ENCODE measurements around the gene ZNF419.
"Not testable (repeated sequence)": the region's sequence is repeated elsewhere in the genome, so short reads cannot be mapped to it uniquely, and the experiment has no call there.

The ZNF419 gene

DNA sequence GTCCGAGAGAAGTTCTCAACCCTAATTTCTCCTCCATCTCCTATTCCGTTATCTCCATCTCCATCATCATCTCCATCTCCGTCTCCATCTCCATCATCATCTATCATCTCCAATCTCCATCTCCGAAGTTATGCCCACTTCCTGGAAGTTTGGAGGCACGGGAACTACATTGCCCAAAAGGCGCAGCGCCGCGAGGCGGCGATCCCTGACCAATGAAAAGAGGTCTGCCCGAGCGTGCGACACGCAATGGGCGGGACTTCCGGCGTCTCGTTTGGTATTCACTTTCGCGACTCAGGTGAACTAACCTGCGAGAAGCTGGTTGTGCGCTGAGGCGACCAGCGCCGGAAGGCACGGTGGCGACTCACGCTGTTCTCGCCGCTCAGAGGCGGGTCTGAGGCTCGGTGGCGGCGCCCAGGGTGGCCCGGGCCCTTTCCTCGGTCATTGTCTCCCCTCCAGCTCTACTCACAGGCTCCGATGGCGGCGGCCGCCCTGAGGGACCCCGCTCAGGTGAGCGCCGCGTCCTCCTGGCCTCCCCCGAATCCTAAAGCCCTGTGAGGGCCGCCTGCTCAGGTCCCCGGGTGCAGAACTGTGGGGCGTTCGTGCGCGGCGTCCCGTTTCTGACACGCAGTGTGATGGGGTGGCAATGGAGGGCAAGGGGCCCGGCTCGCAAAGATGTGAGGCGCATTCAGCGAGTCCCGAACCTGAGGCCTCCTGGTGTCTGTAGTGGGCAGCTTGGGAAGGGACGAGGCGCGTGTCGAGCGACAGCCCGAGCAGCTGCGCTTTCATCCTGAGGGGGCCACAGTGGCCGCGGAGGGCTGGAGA lies at the start of gene ZNF419:
Gene ZNF419, plus strand, starts transcription at position 274 of the 822 bp plus-strand sequence. Its CDS starts 201 bp downstream, at position 475.
- DNase-seq (ENCODE audit: low read depth in 2 of 2) = peak; percentile 81 to 90

GRCh38 chr19:57437931-57438330 lies 49.6 kb upstream of the ZNF419 start:
- DNase-seq (ENCODE audit: low read depth in 2 of 2) = no peak

GRCh38 chr19:57438925-57439324 lies 48.6 kb upstream of the ZNF419 start:
- DNase-seq (ENCODE audit: low read depth in 2 of 2) = no peak

GRCh38 chr19:57441979-57442752 lies 45.4 kb upstream of the ZNF419 start:
- DNase-seq (ENCODE audit: low read depth in 2 of 2) = no peak

DNA sequence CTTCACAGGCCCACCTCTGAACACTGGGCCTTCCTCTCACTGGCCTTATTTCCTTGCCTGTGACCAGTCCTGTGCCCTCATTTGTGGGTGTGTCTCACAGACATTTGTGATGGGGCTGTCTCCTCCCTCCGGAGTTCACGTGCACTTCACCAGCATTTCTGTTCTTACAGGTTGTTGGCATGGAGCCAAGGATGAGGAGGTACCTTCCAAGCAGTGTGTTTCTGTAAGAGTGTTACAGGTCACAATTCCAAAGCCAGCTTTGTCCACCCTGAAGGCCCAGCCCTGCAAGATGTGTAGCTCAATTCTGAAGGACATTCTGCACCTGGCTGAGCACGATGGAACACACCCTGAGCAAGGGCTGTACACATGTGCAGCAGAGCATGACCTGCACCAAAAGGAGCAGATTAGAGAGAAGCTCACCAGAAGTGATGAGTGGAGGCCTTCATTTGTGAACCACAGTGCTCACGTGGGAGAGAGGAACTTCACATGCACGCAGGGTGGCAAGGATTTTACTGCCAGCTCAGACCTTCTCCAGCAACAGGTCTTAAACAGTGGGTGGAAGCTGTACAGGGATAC lies 44.3 kb upstream of the ZNF419 start:
- no peak for DNase-seq (ENCODE audit: low read depth in 2 of 2)

DNA sequence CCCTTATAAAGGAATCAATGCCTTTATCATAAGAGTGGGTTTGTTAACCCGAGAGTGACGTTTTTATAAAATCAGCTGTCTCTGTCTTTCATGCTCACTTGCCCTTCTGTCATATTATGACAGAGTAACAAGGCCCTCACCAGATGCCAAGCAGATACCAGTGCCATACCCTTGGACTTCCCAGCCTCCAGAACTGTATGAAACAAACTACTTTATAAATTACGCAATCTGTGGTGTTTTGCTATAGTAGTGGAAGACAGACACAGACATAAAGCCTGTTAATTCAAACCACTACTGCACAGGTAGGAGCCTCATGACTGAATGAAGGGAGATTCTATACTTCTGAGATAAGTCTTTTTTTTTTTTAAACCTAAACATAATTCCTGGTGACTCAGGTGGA lies 35.2 kb upstream of the ZNF419 start:
- no peak for DNase-seq (ENCODE audit: low read depth in 2 of 2)

GRCh38 chr19:57465680-57466381 lies 21.7 kb upstream of the ZNF419 start:
- no peak for DNase-seq (ENCODE audit: low read depth in 2 of 2)

GRCh38 chr19:57466489-57466888 lies 21.1 kb upstream of the ZNF419 start:
- DNase-seq (ENCODE audit: low read depth in 2 of 2) = no peak

DNA sequence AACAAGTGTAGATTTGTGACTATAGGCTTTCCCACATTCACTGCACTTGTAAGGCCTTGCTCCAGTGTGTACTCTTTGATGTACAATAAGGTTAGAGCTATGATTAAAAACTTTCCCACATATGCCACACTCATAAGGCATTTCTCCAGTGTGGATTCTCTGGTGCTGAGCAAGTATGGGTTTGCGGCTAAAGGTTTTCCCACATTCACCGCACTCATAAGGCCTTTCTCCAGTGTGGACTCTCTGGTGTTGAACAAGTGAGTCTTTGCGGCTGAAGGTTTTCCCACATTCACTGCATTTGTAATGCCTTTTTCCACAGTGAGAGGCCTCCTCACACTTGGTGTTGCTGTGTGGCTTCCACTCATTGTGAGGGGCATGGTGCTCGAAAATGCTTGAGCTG lies 13.9 kb upstream of the ZNF419 start:
- DNase-seq (ENCODE audit: low read depth in 2 of 2) = no peak

- DNase-seq (ENCODE audit: low read depth in 2 of 2) = peak; percentile 72 to 82
Observed at GRCh38 chr19:57477191-57478008, 10.2 kb upstream of the ZNF419 start, which contains the start of gene ZNF772. Gene ZNF772 (minus strand): TSS chr19:57477566. CDS start chr19:57477309, 257 bp downstream.

GRCh38 chr19:57488299-57488644 lies 722 bp downstream of the ZNF419 start:
- DNase-seq (ENCODE audit: low read depth in 2 of 2) = not testable (repeated sequence)

- not testable (repeated sequence) for DNase-seq (ENCODE audit: low read depth in 2 of 2)
Observed at GRCh38 chr19:57499332-57499679, 11.8 kb downstream of the ZNF419 start.

- peak; percentile 91 to 94 for DNase-seq (ENCODE audit: low read depth in 2 of 2)
Observed at GRCh38 chr19:57499680-57500395, 12.3 kb downstream of the ZNF419 start, which contains the start of gene ZNF773. Gene ZNF773 (plus strand): TSS chr19:57499938. CDS start chr19:57500081, 143 bp downstream.

DNA sequence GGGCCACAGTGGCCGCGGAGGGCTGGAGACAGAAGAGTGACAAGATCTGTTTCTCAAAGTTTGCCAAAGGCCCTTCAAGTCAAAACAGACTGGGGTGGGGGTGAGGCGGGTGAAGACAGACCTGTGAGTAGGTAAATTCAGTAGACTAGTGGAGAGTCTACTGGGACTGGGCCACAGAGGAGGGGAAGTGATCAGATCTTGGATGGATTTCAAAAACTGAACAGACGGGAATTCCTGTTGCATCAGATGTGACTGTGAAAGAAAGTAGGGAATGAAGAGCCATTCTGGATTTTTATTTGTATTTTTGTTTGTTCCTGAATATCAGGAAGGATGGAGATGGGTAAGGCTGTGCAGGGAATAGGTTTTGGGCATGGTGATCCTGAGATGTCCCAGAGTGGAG lies 12.8 kb downstream of the ZNF419 start:
- DNase-seq (ENCODE audit: low read depth in 2 of 2) = not testable (repeated sequence)

- DNase-seq (ENCODE audit: low read depth in 2 of 2) = no peak
Observed at GRCh38 chr19:57506163-57506562, 18.6 kb downstream of the ZNF419 start.

GRCh38 chr19:57511484-57511883 lies 23.9 kb downstream of the ZNF419 start:
- no peak for DNase-seq (ENCODE audit: low read depth in 2 of 2)

DNA sequence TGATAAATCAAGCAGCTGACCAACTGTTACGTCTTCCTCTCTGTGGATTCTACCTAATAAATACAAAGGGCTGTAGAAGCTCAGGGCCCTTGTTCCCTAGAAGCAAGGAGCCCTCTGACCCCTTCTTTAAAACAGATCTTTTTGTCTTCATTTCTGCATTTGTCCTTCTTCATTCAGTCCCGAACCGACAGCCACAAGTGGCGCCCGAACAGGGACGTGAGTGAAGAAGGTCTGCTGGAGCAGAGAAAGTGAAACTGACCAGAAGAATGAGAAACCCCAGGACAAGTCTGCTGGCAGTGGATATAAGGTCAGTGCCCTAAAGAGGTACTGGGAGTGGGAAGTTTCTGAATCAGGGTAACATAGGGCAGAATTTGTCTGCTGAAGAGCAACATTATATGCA lies 25.3 kb downstream of the ZNF419 start:
- DNase-seq (ENCODE audit: low read depth in 2 of 2) = no peak

GRCh38 chr19:57515255-57515654 lies 27.7 kb downstream of the ZNF419 start:
- no peak for DNase-seq (ENCODE audit: low read depth in 2 of 2)

- not testable (repeated sequence) for DNase-seq (ENCODE audit: low read depth in 2 of 2)
Observed at GRCh38 chr19:57518021-57518420, 30.5 kb downstream of the ZNF419 start.

Data from stimulated activated CD8-positive, alpha-beta memory T cell treated with anti-CD3 and anti-CD28 coated beads, Interleukin-15, amount 100 ng/mL, for 4 hours (primary cell).